Middle frontal gyrus (tissue), 1 donor: ENCODE results near the gene SLC7A10.
"Not testable (repeated sequence)": the region's sequence is repeated elsewhere in the genome, so short reads cannot be mapped to it uniquely, and the experiment has no call there.

Source experiments
- DNase-seq: peaks from one replicate; pipeline ENCODE4 v3.0.0-alpha.2; 2015; ENCODE audit warnings: low spot score; ENCODE audit errors: extremely low spot score

Gene SLC7A10

GRCh38 chr19:33238481-33239149 lies 13.0 kb upstream of the SLC7A10 start:
- no peak for DNase-seq

GRCh38 chr19:33236696-33237390 lies 11.2 kb upstream of the SLC7A10 start:
- no peak for DNase-seq

GRCh38 chr19:33235996-33236350 lies 10.3 kb upstream of the SLC7A10 start:
- no peak for DNase-seq

- DNase-seq: peak; percentile 49
These were observed 9.8 kb upstream of the SLC7A10 start for GRCh38 chr19:33235269-33235995.

GRCh38 chr19:33234736-33235135 lies 9.1 kb upstream of the SLC7A10 start:
- DNase-seq: no peak

- no peak for DNase-seq
These were observed 8.4 kb upstream of the SLC7A10 start for GRCh38 chr19:33234092-33234491.

GRCh38 chr19:33233056-33233873 lies 7.6 kb upstream of the SLC7A10 start:
- no peak for DNase-seq

- no peak for DNase-seq
These were observed 7.0 kb upstream of the SLC7A10 start for GRCh38 chr19:33232656-33233055.

- DNase-seq: no peak
These were observed 5.9 kb upstream of the SLC7A10 start for GRCh38 chr19:33231511-33231910.

GRCh38 chr19:33229962-33230361 lies 4.3 kb upstream of the SLC7A10 start:
- no peak for DNase-seq

GRCh38 chr19:33227870-33228599 lies 2.4 kb upstream of the SLC7A10 start:
- DNase-seq: no peak

GRCh38 chr19:33227242-33227650 lies 1.6 kb upstream of the SLC7A10 start:
- no peak for DNase-seq

- no peak for DNase-seq
These were observed 1.0 kb upstream of the SLC7A10 start for GRCh38 chr19:33226550-33227241.

GRCh38 chr19:33224694-33225457 lies 774 bp downstream of the SLC7A10 start:
- no peak for DNase-seq

- DNase-seq: not testable (repeated sequence)
These were observed 3.4 kb downstream of the SLC7A10 start for GRCh38 chr19:33222255-33222654.

GRCh38 chr19:33221638-33222037 lies 4.0 kb downstream of the SLC7A10 start:
- DNase-seq: no peak

GRCh38 chr19:33220735-33221134 lies 4.9 kb downstream of the SLC7A10 start:
- no peak for DNase-seq

- no peak for DNase-seq
These were observed 5.5 kb downstream of the SLC7A10 start for GRCh38 chr19:33220115-33220514.

- no peak for DNase-seq
These were observed 6.3 kb downstream of the SLC7A10 start for GRCh38 chr19:33219261-33219815.
